Mesodermal cell (in vitro differentiated cells): Measurements from ENCODE around the gene ATG9A.
"Not testable (repeated sequence)": the region's sequence is repeated elsewhere in the genome, so short reads cannot be mapped to it uniquely, and the experiment has no call there.

ENCODE experiments used
- H3K27ac ChIP-seq: 2 replicates; pipeline ENCODE4 v1.7.0; 2013; ENCODE audit warnings: mild to moderate bottlenecking, low read depth, low read length, moderate library complexity; ENCODE audit not compliant: severe bottlenecking
- H3K36me3 ChIP-seq: 2 replicates; pipeline ENCODE4 v1.7.1; 2013; ENCODE audit warnings: mild to moderate bottlenecking, low read length, moderate library complexity; ENCODE audit not compliant: control insufficient read depth, insufficient read depth
- H3K4me1 ChIP-seq: one replicate; pipeline ENCODE4 v1.7.1; 2013; ENCODE audit warnings: mild to moderate bottlenecking, low read length; ENCODE audit not compliant: insufficient read depth, control insufficient read depth, poor library complexity, severe bottlenecking
- H3K4me3 ChIP-seq: 2 replicates; pipeline ENCODE4 v1.7.0; 2013; ENCODE audit warnings: low read length, control low read depth, mild to moderate bottlenecking; ENCODE audit not compliant: insufficient read depth, poor library complexity, severe bottlenecking; ENCODE audit errors: extremely low read depth
- H3K9me3 ChIP-seq: 2 replicates; pipeline ENCODE4 v1.7.1; 2013; ENCODE audit warnings: mild to moderate bottlenecking, low read length, moderate library complexity; ENCODE audit not compliant: control insufficient read depth
- WGBS, 2 experiments: methylation state at CpG; one replicate each; pipeline ENCODE4 v1.1.5; 2013; ENCODE audit warnings: missing lambda C conversion rate in 2 of 2; ENCODE audit not compliant: insufficient coverage in 2 of 2; 5-methylcytosine and 5-hydroxymethylcytosine counted together

The ATG9A gene

GRCh38 chr2:219210196-219210885, 19.1 kb downstream of the ATG9A start:
- H3K36me3 ChIP-seq = peaks cover 59% of the 10 kb centered on the region
- H3K4me1 ChIP-seq = peaks cover 7% of the 10 kb centered on the region
- H3K4me3 ChIP-seq = no peak overlapping the region
- WGBS, 2 experiments = 97 to 98% methylated on average over 14 to 24 of the region's 24 CpGs
- no peaks in the 10 kb centered on the region for H3K9me3 ChIP-seq
- H3K27ac ChIP-seq = no peak overlapping the region

- H3K4me1 ChIP-seq = peaks cover 7% of the 10 kb centered on the region
- peaks cover 52% of the 10 kb centered on the region for H3K36me3 ChIP-seq
- WGBS, 2 experiments = 91 to 96% methylated on average over 11 of the region's 18 CpGs
Observed at GRCh38 chr2:219209236-219210195, 19.9 kb downstream of the ATG9A start.

GRCh38 chr2:219207884-219208740, 21.3 kb downstream of the ATG9A start:
- H3K4me1 ChIP-seq = peaks cover 7% of the 10 kb centered on the region
- H3K27ac ChIP-seq = no peak overlapping the region
- WGBS, 2 experiments = 90 to 97% methylated on average over 12 to 13 of the region's 17 CpGs
- no peak overlapping the region for H3K4me3 ChIP-seq
- H3K36me3 ChIP-seq = peaks cover 38% of the 10 kb centered on the region
- H3K9me3 ChIP-seq = no peaks in the 10 kb centered on the region

More at GRCh38 chr2:219209236-219210195, 19.9 kb downstream of the ATG9A start:
- H3K27ac ChIP-seq = no peak overlapping the region
- no peaks in the 10 kb centered on the region for H3K9me3 ChIP-seq
- H3K4me3 ChIP-seq = no peak overlapping the region

- Histone ChIP-seq H3K4me3 (peak overlapping the region; percentile 58), H3K27ac (no peak overlapping the region), H3K36me3 (peaks cover 30% of the 10 kb centered on the region), H3K9me3 (no peaks in the 10 kb centered on the region), H3K4me1 (peaks cover 7% of the 10 kb centered on the region)
- 39 to 48% methylated on average over 13 to 16 of the region's 22 CpGs for WGBS, 2 experiments
Observed at GRCh38 chr2:219207134-219207883, 22.1 kb downstream of the ATG9A start.

GRCh38 chr2:219206328-219207133, 22.9 kb downstream of the ATG9A start, which contains the start of gene ZFAND2B:
TSS of gene ZFAND2B (plus strand) at chr2:219206782. CDS start at chr2:219206988, 206 bp downstream.
- Histone ChIP-seq H3K36me3 (peaks cover 26% of the 10 kb centered on the region), H3K27ac (peak within 1 kb of the TSS; percentile 84), H3K4me1 (peaks cover 7% of the 10 kb centered on the region), H3K4me3 (peak within 1 kb of the TSS; percentile 58), H3K9me3 (no peaks in the 10 kb centered on the region)
- 1% methylated on average over 42 to 52 of the region's 76 CpGs for WGBS, 2 experiments

GRCh38 chr2:219205981-219206327, 23.5 kb downstream of the ATG9A start:
- H3K27ac ChIP-seq = peak overlapping the region; percentile 84

GRCh38 chr2:219205165-219205538, 24.3 kb downstream of the ATG9A start:
- H3K4me3 ChIP-seq = no peak overlapping the region
- H3K4me1 ChIP-seq = peaks cover 7% of the 10 kb centered on the region
- peaks cover 20% of the 10 kb centered on the region for H3K36me3 ChIP-seq
- WGBS, 2 experiments = 100% methylated on average over 1 of the region's 5 CpGs; no CpG with 5 or more reads in 1 of the 2 experiments
- no peaks in the 10 kb centered on the region for H3K9me3 ChIP-seq
- H3K27ac ChIP-seq = no peak overlapping the region

More at GRCh38 chr2:219205981-219206327, 23.5 kb downstream of the ATG9A start:
- H3K36me3 ChIP-seq = peaks cover 23% of the 10 kb centered on the region
- 32 to 36% methylated on average over 6 of the region's 7 CpGs for WGBS, 2 experiments
- peak overlapping the region; percentile 58 for H3K4me3 ChIP-seq
- H3K9me3 ChIP-seq = no peaks in the 10 kb centered on the region
- peaks cover 7% of the 10 kb centered on the region for H3K4me1 ChIP-seq

GRCh38 chr2:219204425-219205164, 24.8 kb downstream of the ATG9A start:
- 90 to 100% methylated on average over 2 to 6 of the region's 7 CpGs for WGBS, 2 experiments
- H3K9me3 ChIP-seq = no peaks in the 10 kb centered on the region
- peaks cover 17% of the 10 kb centered on the region for H3K36me3 ChIP-seq

GRCh38 chr2:219201331-219201730, 28.1 kb downstream of the ATG9A start:
- H3K9me3 ChIP-seq, H3K36me3 ChIP-seq, H3K27ac ChIP-seq, H3K4me3 ChIP-seq, H3K4me1 ChIP-seq: not testable (repeated sequence)
- WGBS, 2 experiments = 97 to 100% methylated on average over 3 to 14 of the region's 21 CpGs

More at GRCh38 chr2:219204425-219205164, 24.8 kb downstream of the ATG9A start:
- H3K27ac ChIP-seq = no peak overlapping the region
- peaks cover 7% of the 10 kb centered on the region for H3K4me1 ChIP-seq
- H3K4me3 ChIP-seq = no peak overlapping the region
